NCI-H1105 treated with DMSO at 0.1 percent for 48 hours (cell line): Measurements from ENCODE around the gene NOC3L.
A peak's percentile ranks its signal among the peaks of the same experiment; 100 is the strongest.
"Not testable (repeated sequence)": the region's sequence is repeated elsewhere in the genome, so short reads cannot be mapped to it uniquely, and the experiment has no call there.

Experiments used
- DNase-seq: peaks from one replicate; lab custom pipeline; 2025; lab: John Stamatoyannopoulos, UW

Gene NOC3L

GRCh38 chr10:94361171-94361794 lies 1.5 kb downstream of the NOC3L start:
- DNase-seq = no peak

- DNase-seq = no peak
These were observed 4.3 kb downstream of the NOC3L start for GRCh38 chr10:94358480-94358879.

GRCh38 chr10:94357193-94357592 lies 5.5 kb downstream of the NOC3L start:
- no peak for DNase-seq

GRCh38 chr10:94355841-94356240 lies 6.9 kb downstream of the NOC3L start:
- DNase-seq = no peak

GRCh38 chr10:94353336-94353735 lies 9.4 kb downstream of the NOC3L start:
- DNase-seq = no peak

GRCh38 chr10:94351089-94351488 lies 11.7 kb downstream of the NOC3L start:
- no peak for DNase-seq

- not testable (repeated sequence) for DNase-seq
These were observed 12.2 kb downstream of the NOC3L start for GRCh38 chr10:94350500-94350899.

- DNase-seq = no peak
These were observed 13.4 kb downstream of the NOC3L start for GRCh38 chr10:94349327-94349726.

- no peak for DNase-seq
These were observed 18.1 kb downstream of the NOC3L start for GRCh38 chr10:94344522-94345122.

- no peak for DNase-seq
These were observed 19.6 kb downstream of the NOC3L start for GRCh38 chr10:94343151-94343550.

- no peak for DNase-seq
These were observed 27.9 kb downstream of the NOC3L start for GRCh38 chr10:94334857-94335256.

- no peak for DNase-seq
These were observed 29.7 kb downstream of the NOC3L start for GRCh38 chr10:94333051-94333450.

- DNase-seq = no peak
These were observed 34.1 kb downstream of the NOC3L start for GRCh38 chr10:94328613-94329012.

- DNase-seq = no peak
These were observed 35.1 kb downstream of the NOC3L start for GRCh38 chr10:94327649-94328048.

- no peak for DNase-seq
These were observed 38.0 kb downstream of the NOC3L start for GRCh38 chr10:94324609-94325233.

- peak; percentile 28 for DNase-seq
These were observed 42.3 kb downstream of the NOC3L start for GRCh38 chr10:94320285-94320914.

- no peak for DNase-seq
These were observed 46.2 kb downstream of the NOC3L start for GRCh38 chr10:94316560-94316959.

GRCh38 chr10:94315975-94316464 lies 46.7 kb downstream of the NOC3L start:
- no peak for DNase-seq

- no peak for DNase-seq
These were observed 47.7 kb downstream of the NOC3L start for GRCh38 chr10:94315024-94315451.

- no peak for DNase-seq
These were observed 52.4 kb downstream of the NOC3L start for GRCh38 chr10:94310369-94310768.

GRCh38 chr10:94308866-94309265 lies 53.9 kb downstream of the NOC3L start:
- DNase-seq = no peak

- DNase-seq = no peak
These were observed 55.6 kb downstream of the NOC3L start for GRCh38 chr10:94307046-94307615.

- no peak for DNase-seq
These were observed 58.8 kb downstream of the NOC3L start for GRCh38 chr10:94303929-94304328.
